AG09309 (cell line): ENCODE measurements around the gene MBD4.
"Not testable (repeated sequence)": the region's sequence is repeated elsewhere in the genome, so short reads cannot be mapped to it uniquely, and the experiment has no call there.

Source experiments
- DNase-seq: peaks from one replicate; pipeline ENCODE4 v3.0.0-alpha.2; 2010; ENCODE audit warnings: low read depth
- H3K4me3 ChIP-seq: 2 replicates; pipeline ENCODE4 v1.5.1; 2011; ENCODE audit warnings: mild to moderate bottlenecking, low read depth, low read length, moderate library complexity; ENCODE audit not compliant: control insufficient read depth
- CTCF ChIP-seq: IDR thresholded peaks from 2 replicates; pipeline ENCODE4 v1.5.1; 2011; ENCODE audit warnings: mild to moderate bottlenecking, low read depth, low read length, inconsistent platforms; ENCODE audit not compliant: insufficient read depth, control insufficient read depth; ENCODE audit errors: missing control alignments

The MBD4 gene

GRCh38 chr3:129398803-129399144, 41.0 kb downstream of the MBD4 start:
- DNase-seq: no peak
- peak overlapping the region; percentile 70 for H3K4me3 ChIP-seq
- no peak for TF ChIP-seq CTCF

- DNase-seq, H3K4me3 ChIP-seq: not testable (repeated sequence)
Measured at GRCh38 chr3:129393760-129394564, 45.8 kb downstream of the MBD4 start.

GRCh38 chr3:129393271-129393670, 46.5 kb downstream of the MBD4 start:
- no peak for TF ChIP-seq CTCF
- DNase-seq: no peak
- no peak overlapping the region for H3K4me3 ChIP-seq

DNA sequence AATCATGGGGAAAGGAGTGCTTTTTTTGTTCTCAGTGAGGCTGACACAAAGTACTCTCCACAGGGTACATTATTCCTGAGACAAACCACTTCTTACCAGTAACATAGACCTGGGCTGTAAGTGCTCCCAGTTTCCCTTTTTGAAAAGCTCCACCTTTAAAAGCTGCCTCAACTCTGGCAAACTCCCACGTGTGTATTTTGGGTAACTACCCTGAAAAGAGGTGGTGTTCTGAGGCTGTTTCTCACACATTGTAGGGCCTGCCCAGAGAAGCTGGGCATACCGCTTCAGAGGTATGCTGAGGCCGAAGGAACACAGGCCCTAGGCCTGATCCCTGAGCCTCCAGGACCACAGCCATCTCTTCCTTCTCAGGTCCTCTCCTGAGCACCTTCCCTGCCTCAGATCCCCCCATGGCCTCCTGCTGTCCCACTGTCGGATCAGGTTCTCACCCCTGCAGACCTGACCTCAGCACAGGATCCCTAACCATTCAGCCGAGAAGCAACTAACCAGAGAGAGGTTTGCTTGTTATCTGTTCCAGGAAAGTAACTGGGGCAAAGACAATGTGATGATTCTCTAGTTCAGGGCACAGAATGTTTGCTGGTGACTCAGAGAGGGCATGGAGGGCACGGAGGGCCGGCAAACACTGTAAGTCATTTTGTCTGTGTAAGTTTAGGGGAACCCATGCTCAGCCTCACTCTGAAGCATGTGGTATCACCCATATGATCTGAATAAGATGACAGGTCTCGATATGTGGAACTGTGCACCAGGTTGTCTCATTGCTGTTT, 47.5 kb downstream of the MBD4 start:
- DNase-seq, H3K4me3 ChIP-seq: not testable (repeated sequence)

- not testable (repeated sequence) for DNase-seq, H3K4me3 ChIP-seq
Measured at GRCh38 chr3:129391583-129391982, 48.2 kb downstream of the MBD4 start.

DNA sequence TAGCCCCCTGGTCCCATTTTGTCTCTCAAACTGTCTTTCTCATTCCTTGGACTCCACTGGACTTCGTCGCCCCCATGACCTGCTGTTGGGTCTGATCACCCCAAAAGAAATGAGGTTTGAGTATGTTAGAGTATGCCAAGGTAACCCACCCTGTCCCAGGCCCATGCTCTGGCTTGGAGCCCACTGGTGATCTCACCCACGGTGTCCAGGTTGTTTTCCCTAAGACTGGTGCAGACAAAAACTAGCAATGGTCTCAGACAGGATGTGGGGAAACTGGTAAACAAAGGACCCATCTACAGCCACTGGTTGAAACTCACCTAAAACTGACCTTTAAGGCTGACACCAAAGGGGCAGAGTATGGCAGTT, 50.2 kb downstream of the MBD4 start:
- no peak for DNase-seq
- no peak overlapping the region for H3K4me3 ChIP-seq
- TF ChIP-seq CTCF: no peak

- H3K4me3 ChIP-seq: not testable (repeated sequence)
- DNase-seq: peak; percentile 43
Measured at GRCh38 chr3:129388791-129389571, 50.8 kb downstream of the MBD4 start.

DNA sequence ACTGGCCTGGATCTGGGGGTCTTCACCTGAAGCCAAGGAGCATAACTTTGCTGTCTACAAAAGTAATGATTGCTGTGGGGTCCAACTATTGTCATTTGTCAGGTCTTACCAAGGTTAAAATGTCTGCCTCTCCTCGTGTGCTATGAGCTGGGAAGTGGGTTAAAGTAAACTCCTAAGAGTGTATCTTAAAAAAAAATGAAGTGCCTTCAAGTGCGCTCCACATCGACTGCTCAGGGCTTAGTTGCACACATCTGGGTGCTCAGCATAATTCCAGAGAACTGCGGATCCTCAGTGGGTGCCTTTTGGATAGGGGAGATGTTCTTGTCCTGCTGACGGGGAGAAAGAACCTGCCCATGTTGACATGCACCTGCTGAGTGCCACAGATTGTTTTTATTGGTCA, 52.3 kb downstream of the MBD4 start:
- H3K4me3 ChIP-seq: no peak overlapping the region
- no peak for TF ChIP-seq CTCF
- no peak for DNase-seq
